ENCODE results near the gene NBPF6.
"Not testable (repeated sequence)": the region's sequence is repeated elsewhere in the genome, so short reads cannot be mapped to it uniquely, and the experiment has no call there.

Gene NBPF6

DNA sequence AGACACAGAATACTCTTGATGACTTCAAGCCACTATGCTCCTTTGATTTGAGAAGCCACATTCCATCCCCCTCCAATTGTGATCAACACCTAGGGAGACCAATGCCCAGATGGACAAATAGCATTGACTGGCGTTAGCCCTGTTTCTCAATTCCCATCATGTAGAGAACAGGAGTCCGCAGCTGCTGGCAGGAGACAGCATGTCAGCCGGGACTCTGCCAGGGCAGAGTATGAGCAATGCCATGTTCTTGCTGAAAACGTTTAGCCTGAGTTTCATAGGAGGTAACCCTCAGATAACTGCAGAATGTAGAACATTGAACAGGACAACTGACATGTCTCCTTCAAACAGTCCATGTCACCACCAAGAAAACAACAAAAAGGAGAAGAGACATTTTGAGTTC, 20.6 kb downstream of the NBPF6 start:
- H3K36me3 ChIP-seq; H3K27ac ChIP-seq; H3K9me3 ChIP-seq (replicated peaks in 1 of 11); H3K4me1 ChIP-seq; H3K4me3 ChIP-seq; H3K4me2 ChIP-seq; H4K20me1 ChIP-seq; H3K27me3 ChIP-seq; H3K9ac ChIP-seq: not testable (repeated sequence)

DNA sequence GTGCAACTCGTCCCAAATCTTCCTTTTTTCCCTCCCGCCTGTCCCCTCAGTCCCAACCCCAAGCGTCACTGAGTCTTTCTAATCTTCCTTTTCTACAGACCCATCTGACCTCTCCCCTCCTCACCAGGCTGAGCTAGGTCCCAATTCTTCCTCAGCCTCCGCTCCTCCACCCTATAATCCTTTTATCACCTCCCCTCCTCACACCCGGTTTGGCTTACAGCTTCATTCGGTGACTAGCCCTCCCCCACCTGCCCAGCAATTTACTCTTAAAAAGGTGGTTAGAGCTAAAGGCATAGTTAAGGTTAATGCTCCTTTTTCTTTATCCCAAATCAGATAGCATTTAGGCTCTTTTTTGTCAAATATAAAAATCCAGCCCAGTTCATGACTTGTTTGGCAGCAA, 24.4 kb downstream of the NBPF6 start:
- not testable (repeated sequence) for H4K20me1 ChIP-seq, H3K4me2 ChIP-seq, H3K4me1 ChIP-seq, H3K36me3 ChIP-seq, H3K27me3 ChIP-seq, H3K27ac ChIP-seq, H3K9ac ChIP-seq, H3K4me3 ChIP-seq
- peaks cover 13 to 18% (median 17%) of the 10 kb centered on the region in 11 experiments; a peak in 21 of 22 replicates for H3K9me3 ChIP-seq (replicated peaks in 1 of 11)

DNA sequence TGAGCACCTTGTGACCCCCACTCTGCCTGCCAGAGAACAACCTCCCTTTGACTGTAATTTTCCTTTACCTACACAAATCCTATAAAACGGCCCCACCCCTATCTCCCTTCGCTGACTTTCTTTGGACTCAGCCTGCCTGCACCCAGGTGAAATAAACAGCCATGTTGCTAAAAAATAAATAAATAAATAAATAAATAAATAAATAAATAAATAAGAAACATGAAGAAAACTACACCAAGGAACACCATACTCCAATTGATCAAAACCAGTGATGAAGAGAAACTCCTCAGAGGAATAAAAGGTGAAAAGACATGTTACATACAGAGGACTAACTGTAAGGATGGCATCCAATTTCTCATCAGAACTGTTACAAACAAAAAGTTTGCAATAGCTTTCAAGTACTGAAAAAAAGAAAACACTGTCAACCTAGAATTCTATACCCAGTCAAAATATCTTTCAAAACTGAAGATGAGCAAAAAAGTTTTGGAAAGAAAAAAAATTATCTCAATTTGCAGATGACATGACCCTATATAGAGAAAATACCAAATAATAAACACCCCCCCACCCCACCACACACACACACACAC, 28.4 kb downstream of the NBPF6 start:
- TF ChIP-seq Cebpa-rat (IDR thresholded peaks at IDR 0.05): no peak
- Histone ChIP-seq H3K9ac (no peak overlapping the region), H3K4me3 (no peak overlapping the region), H3K9me3 (replicated peaks in 1 of 11) (peaks cover 19 to 28% (median 24%) of the 10 kb centered on the region in 11 experiments; a peak in 21 of 22 replicates), H3K4me1 (no peaks in the 10 kb centered on the region), H3K4me2 (no peak overlapping the region), H3K27ac (no peak overlapping the region), H3K36me3 (no peaks in the 10 kb centered on the region), H4K20me1 (no peaks in the 10 kb centered on the region), H3K27me3 (no peaks in the 10 kb centered on the region)

DNA sequence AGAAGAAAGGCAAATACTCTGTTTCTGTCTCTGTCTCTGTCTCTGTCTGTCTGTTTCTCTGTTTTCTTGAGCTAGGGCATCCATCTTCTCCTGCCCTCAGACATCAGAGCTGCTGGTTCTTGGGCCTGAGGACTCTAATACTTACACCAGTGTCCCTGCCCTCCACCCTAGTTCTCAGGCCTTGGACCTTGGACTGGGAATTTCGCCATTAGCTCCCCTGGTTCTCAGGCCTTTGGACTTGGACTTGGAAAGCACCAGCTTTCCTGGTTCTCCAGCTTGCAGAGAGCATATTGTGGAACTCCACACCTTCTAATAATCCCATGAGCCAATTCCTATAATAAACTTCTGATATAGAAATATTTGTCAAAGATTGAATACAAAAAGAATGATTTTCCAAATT, 32.6 kb downstream of the NBPF6 start:
- TF ChIP-seq Cebpa-rat (IDR thresholded peaks at IDR 0.05): no peak
- no peaks in the 10 kb centered on the region for H3K36me3 ChIP-seq
- H3K9ac ChIP-seq: no peak overlapping the region
- no peaks in the 10 kb centered on the region for H4K20me1 ChIP-seq
- H3K4me2 ChIP-seq: no peak overlapping the region
- no peaks in the 10 kb centered on the region for H3K27me3 ChIP-seq
- no peak overlapping the region for H3K4me3 ChIP-seq
- peaks cover 37 to 50% (median 41%) of the 10 kb centered on the region in 11 experiments for H3K9me3 ChIP-seq (replicated peaks in 1 of 11)
- no peaks in the 10 kb centered on the region for H3K4me1 ChIP-seq
- H3K27ac ChIP-seq: no peak overlapping the region

DNA sequence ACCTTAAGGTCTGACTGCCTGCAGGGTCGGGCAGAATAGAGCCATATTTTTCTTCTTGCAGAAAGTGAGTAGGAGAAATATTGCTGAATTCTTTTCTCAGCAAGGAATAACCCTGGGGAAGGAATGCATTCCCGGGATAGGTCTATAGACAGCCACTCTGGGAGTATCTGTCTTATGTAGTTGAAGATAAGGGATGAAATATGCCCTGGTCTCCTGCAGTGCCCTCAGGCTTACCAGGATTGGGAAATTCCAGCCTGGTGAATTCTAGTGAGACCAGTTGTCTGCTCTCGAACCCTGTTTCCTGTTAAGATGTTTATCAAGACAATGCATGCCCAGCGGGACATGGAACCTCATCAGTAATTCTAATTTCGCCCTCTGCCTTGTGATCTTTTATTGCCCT, 35.8 kb downstream of the NBPF6 start:
- H3K4me1 ChIP-seq, H3K4me3 ChIP-seq: not testable (repeated sequence)

DNA sequence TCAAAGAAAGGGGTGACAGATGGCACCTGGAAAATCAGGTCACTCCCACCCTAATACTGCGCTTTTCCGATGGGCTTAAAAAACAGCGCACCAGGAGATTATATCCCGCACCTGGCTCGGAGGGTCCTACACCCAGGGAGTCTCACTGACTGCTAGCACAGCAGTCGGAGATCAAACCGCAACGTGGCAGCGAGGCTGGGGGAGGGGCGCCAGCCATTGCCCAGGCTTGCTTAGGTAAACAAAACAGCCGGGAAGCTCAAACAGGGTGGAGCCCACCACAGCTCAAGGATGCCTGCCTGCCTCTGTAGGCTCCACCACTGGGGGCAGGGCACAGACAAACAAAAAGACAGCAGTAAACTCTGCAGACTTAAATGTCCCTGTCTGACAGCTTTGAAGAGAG, 36.6 kb downstream of the NBPF6 start:
- not testable (repeated sequence) for H3K4me3 ChIP-seq, H3K27ac ChIP-seq, H3K9ac ChIP-seq, H3K27me3 ChIP-seq, H3K36me3 ChIP-seq, H3K4me1 ChIP-seq, H4K20me1 ChIP-seq, H3K4me2 ChIP-seq
- H3K9me3 ChIP-seq (replicated peaks in 1 of 11): peaks cover 15 to 29% (median 21%) of the 10 kb centered on the region in 11 experiments

More for the DNA sequence above, 35.8 kb downstream of the NBPF6 start:
- H3K36me3 ChIP-seq, H4K20me1 ChIP-seq, H3K27ac ChIP-seq, H3K27me3 ChIP-seq, H3K9ac ChIP-seq, H3K4me2 ChIP-seq: not testable (repeated sequence)
- H3K9me3 ChIP-seq (replicated peaks in 1 of 11): peaks cover 15 to 29% (median 21%) of the 10 kb centered on the region in 11 experiments

DNA sequence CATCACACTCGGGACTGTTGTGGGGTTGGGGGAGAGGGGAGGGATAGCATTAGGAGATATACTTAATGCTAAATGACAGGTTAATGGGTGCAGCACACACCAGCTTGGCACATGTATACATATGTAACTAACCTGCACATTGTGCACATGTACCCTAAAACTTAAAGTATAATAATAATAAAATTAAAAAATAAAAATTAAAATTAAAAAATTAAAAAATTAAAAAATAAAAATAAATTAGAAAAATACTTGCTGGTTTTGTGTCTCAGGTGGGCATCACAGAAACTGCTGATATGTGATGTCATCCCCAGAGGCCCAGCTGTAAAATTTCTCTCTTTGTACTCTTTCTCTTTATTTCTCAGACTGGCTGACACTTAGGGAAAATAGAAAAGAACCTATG, 44.9 kb downstream of the NBPF6 start:
- not testable (repeated sequence) for H3K36me3 ChIP-seq; H3K4me3 ChIP-seq; H3K27me3 ChIP-seq; H3K4me1 ChIP-seq; H3K27ac ChIP-seq; H4K20me1 ChIP-seq; H3K9me3 ChIP-seq (replicated peaks in 1 of 11); H3K9ac ChIP-seq; H3K4me2 ChIP-seq

DNA sequence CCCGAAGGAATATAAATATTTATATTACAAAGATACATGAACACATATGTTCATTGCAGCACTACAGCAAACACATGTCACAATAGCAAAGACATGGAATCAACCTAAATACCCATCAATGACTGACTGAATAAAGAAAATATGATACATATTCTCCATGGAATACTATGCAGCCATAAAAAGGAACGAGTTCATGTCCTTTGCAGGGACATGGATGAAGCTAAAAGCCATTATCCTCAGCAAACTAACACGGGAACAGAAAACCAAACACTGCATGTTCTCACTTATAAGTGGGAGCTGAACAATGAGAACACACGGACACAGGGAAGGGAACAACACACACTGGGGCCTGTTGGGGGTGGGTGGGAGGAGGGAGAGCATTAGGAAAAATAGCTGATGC, 46.7 kb downstream of the NBPF6 start:
- H3K9ac ChIP-seq; H3K9me3 ChIP-seq (replicated peaks in 1 of 11); H4K20me1 ChIP-seq; H3K4me1 ChIP-seq; H3K4me3 ChIP-seq; H3K27me3 ChIP-seq; H3K36me3 ChIP-seq; H3K4me2 ChIP-seq; H3K27ac ChIP-seq: not testable (repeated sequence)

DNA sequence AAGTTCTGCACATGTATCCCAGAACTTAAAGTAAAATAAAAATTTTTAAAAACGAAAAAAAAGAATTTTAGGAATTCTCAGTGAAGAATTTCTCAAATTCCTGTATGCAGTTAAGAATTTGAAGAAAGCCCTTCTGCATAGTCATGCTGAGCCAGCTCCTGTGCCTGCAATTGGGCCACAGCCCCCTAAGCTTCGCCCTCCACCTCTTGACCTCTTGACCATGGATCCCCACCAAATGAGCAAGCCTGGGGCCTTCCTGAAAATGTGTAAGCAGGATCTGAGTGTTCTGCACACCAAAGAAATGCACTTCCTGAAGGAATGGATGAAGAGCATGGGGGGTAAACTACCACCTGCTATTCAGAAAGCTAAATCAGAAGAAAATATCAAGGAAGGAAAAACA, 52.0 kb downstream of the NBPF6 start:
- Histone ChIP-seq H3K4me1 (peaks cover 13 to 21% (median 19%) of the 10 kb centered on the region in 10 experiments), H4K20me1 (no peaks in the 10 kb centered on the region), H3K27ac (no peak overlapping the region), H3K4me2 (no peak overlapping the region), H3K36me3 (no peaks in the 10 kb centered on the region), H3K9me3 (replicated peaks in 1 of 11) (no peaks in the 10 kb centered on the region), H3K27me3 (peaks cover 0 to 14% (median 0%) of the 10 kb centered on the region in 11 experiments; a peak in 1 of 22 replicates), H3K4me3 (no peak overlapping the region), H3K9ac (no peak overlapping the region)
- no peak for TF ChIP-seq Cebpa-rat (IDR thresholded peaks at IDR 0.05)

DNA sequence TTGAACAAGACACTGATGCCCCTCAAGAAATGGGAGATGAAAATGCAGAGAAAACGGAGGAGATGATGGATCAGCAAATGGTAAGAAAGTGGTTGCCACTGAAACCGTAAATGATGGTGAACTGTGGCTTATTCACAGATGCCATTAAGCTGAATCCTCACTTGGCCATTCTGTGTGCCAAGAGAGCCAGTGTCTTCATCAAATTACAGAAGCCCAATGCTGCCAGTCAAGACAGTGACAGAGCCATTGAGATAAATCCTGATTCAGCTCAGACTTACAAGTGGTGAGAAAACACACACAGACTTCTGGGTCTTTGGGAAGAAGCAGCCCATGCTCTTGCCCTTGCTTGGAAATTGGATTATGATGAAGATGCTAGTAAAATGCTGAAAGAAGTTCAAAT, 52.5 kb downstream of the NBPF6 start:
- H3K9ac ChIP-seq: no peak overlapping the region
- no peak for TF ChIP-seq Cebpa-rat (IDR thresholded peaks at IDR 0.05)
- H3K4me1 ChIP-seq: peaks cover 13 to 21% (median 19%) of the 10 kb centered on the region in 10 experiments
- H3K4me3 ChIP-seq: no peak overlapping the region
- no peak overlapping the region for H3K4me2 ChIP-seq
- no peaks in the 10 kb centered on the region for H3K9me3 ChIP-seq (replicated peaks in 1 of 11)
- H3K27me3 ChIP-seq: peaks cover 0 to 14% (median 0%) of the 10 kb centered on the region in 11 experiments; a peak in 1 of 22 replicates
- H3K27ac ChIP-seq: no peak overlapping the region
- H3K36me3 ChIP-seq: no peaks in the 10 kb centered on the region
- H4K20me1 ChIP-seq: no peaks in the 10 kb centered on the region
